ENCODE data around the gene LRPPRC. TPM values are rescaled to one million over a fixed set of nuclear protein-coding genes. Genes with fewer than 3 reads are reported as not detected.

Gene LRPPRC
- total RNA-seq, 1 experiment from 2014 or later, result 79.8 TPM

DNA sequence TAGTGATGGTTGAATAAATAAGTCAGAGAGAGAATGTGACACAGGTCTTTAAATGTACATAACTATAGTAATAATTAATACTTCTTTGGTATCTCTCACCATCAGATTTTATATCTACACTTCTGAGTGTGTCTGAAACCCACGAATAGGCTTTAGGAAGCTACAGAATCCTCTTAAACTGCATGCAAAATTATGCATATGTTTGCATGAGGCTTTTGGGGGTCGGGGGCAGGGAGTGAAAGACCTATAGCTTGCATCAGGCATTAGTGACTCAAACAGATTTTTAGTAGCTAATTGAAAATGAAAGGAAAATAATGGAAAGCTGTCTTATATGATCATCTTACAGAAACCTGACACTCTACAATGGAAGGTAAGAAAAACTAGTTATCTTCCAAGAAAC, 14.9 kb downstream of the LRPPRC start:
- no peak for DNase-seq (ENCODE audit: low spot score)

DNA sequence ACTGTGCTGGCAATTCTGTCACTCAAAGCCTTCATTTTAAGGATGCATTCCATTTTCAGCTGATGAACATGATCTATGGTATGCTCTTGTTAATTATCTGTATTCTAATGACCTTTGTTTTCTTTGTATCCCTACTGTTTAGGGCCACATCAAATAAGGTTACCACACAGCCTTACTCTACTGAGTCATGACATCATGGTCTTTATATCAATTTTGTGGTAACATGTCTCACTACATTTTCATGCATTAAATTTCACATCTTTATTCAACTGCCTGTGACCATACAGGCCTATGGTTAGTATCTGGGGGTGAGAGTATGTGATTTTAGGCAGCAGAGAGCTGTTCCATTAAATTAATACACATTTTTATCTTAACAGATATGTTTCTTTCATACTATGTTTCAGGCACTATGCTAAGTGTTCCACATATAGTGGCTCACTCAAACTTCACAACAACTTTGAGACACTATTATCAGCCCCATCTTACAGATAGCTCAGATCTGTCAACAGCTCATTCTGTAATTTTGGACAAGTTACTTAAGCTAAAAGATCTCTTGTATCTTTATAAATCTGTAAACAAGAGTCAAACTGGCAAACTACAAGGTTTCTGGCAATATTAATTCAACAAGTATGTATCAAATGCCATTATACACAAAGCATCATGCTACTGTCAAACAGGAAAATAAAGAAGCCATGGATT, 18.0 kb downstream of the LRPPRC start:
- no peak for DNase-seq (ENCODE audit: low spot score)

DNA sequence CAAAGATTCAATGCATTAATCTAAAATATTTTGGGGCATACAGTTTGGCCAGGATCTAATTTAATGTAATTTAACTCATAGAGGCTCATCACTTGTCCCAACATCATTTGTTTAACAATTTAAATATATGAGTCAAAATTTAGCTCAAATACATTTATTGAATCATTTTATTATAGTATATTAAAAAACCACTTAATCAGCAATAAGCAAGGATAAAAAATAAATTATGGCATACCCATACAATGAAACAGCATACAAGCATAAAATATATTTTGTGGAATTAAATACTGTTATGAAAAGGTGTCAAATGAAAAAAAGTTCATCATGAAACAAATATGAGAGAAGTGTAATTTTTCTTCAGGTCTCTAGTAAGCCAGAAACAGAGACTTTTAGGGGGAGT, 34.9 kb downstream of the LRPPRC start:
- no peak for DNase-seq (ENCODE audit: low spot score)

DNA sequence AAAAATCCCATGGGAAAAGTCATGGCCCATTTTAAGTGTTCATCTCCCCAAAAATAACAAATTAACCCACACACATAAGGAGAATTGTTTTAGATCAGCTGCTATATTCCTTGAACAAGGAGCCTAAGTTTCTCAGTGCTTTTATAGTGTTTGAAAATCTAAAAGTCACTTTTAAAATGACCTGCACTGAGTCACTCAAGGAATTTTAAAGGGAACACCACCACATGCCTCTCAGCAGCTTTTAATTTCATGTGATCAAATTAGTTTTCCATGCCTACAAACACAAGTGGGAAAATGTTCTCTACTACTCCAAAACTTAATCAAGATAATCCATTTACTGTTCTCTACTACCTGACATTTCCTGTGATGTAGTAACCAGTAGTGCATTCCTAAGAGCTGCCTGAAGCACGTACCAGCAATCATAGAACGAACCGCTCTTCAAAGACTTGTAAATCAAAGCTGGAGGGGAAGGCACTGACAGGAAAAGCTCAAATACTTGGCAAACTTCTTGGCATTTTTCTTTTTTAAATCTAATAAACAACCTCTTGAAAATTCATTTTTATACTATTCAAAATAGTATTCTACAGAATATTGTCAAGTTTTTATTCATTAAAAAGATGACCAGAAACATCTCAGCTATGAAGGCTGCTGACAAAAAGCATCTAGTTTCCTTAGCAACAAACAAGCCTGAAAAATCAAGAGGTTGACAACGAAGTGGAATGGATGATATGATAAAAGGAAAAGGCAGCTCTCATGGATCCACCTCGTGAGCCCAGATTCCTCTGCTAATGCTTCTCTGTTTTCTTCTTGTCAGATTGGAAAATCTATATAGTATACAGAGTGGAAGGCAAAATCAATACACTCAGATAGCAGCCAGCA, 37.2 kb downstream of the LRPPRC start:
- no peak for DNase-seq (ENCODE audit: low spot score)

DNA sequence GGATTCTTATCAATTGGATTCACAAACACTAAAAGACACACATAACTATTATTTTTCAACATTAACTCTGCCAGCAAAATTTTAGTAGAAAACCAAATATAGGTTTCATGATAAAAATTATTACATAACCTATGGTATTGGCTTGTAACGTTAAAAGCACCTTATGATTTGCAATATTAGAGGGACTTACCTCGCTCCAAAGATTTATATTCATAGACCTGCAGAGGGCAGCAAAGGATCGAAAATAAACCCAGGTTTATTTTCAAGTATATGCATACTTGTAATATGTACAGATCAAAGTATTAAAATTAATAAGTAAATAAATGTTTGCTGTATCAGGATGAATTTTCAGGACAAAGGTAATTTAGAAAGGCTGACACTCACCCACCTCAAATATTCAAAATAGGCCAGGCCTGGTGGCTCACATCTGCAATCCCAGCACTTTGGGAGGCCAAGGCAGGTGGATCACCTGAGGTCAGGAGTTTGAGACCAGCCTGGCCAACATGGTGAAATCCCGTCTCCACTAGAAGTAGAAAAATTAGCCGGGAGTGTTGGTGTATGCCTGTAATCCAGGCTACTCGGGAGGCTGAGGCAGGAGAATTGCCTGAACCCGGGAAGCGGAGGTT, 45.3 kb downstream of the LRPPRC start:
- DNase-seq (ENCODE audit: low spot score), result peak; percentile 37

DNA sequence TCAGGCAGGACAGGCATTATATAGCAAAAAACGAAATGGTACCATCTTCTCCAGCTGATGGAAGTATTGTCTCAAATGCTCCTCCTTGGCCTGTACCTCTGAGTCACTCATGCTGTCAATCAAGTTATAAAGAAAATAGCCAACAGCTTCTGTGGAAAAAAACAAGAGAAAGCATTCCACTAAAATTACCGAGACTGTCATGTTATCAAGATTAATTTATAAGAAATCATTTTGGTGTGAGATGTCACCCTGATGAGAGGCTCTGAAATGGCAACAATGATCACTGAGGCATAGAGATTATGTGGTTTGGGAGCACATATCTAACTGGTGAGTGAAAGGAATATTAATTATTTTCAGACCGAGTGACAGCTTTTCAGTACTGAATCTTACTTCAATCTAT, 47.4 kb downstream of the LRPPRC start:
- no peak for DNase-seq (ENCODE audit: low spot score)

DNA sequence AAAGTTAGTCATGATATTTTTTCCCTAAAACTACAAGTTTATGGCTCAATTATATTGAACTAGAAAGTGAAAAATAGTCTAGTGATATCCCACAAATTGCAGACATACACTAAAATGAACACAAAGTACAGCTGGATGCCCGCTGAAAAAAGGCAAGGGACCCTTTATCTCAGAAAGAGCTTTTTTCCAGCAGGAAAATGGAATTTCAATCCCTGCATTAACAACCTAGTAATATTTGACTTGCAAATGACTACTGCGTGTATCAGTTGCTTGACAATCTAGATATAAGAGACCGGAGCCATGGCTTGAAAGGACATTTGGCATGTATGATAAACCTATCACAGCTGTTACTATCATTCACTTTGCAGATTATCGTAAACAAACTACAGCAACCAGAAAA, 49.1 kb downstream of the LRPPRC start:
- DNase-seq (ENCODE audit: low spot score), result no peak

DNA sequence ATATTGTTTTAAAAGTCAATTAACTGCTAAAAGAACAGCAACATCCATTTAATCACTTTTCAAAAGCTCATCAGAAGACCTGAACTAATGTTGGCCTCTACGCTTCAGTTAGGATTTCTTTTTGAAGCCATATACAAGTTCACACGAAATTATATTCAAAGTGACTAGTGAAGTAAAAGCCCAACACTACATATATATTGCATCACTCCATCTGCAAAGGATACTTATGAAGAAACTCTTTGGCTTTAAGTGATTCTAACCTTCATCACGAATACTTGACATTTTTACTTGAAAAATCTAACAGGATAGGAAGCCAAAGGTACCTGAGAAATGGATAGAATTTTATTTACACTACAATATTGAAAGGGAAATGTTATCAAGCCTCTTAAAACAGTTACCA, 50.4 kb downstream of the LRPPRC start:
- no peak for DNase-seq (ENCODE audit: low spot score)

DNA sequence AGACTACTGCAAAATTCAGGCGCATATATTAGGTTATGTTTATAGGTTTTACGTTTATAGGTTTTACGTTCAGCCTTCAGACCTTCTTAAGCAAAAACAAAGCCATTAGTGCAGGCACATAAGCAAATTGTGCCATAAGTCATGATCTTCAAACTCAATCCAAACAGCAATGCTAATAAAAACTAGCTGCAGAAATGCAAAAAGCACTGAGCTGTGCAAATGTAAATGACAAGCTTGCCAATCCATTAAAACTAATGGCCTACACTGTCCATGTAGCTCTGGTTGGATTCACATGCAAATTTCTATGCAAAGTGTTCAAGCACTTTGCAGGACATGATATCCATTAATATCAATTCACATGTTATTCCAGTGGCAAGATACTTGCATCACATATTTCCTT, 50.9 kb downstream of the LRPPRC start:
- no peak for DNase-seq (ENCODE audit: low spot score)

DNA sequence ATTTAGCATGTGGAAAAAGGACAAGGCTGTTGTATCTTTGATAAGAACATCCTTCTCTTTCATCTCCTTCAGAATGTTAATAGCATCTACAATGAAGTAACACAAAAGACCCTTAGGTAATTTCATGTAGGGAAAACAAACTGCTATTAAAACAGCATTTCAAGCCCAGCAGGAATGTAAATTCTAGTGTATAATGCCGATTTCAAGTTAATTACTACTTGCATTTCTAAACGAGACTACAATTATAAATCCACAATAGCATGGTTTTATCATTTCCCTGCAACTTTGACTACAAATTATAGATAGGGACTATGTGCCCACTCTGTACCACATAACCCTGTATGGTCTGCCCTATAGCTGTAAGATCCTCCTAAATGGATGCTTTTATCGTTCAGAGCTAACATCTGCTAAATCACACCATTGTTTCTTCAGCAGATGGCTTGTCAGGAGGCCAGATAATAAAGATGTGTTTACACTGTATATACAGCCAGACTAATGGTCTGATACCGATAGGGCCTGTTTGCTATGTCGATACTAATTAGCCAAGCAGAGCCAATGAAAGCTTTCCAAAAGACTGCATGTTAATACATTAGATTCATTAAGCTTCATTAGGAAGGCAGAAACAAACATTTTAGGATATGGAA, 51.9 kb downstream of the LRPPRC start:
- no peak for DNase-seq (ENCODE audit: low spot score)

DNA sequence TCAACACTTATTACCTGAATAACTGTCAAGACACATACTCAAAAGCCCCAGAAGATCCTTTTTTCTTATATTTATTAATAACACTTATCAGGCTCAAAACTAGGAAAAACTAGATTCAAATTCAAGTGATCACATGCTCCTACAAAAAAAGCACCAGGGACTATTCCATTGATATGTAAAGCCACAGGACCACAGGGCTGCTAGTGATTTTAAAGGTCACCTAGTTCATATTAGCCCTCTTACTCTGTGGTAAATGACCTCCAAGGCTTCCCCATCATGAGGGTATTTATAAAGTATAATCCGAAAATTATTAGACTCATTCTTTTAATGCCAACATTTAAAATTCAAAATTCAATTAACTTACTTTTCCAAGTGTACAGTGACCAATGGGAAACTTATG, 52.5 kb downstream of the LRPPRC start:
- DNase-seq (ENCODE audit: low spot score), result no peak

DNA sequence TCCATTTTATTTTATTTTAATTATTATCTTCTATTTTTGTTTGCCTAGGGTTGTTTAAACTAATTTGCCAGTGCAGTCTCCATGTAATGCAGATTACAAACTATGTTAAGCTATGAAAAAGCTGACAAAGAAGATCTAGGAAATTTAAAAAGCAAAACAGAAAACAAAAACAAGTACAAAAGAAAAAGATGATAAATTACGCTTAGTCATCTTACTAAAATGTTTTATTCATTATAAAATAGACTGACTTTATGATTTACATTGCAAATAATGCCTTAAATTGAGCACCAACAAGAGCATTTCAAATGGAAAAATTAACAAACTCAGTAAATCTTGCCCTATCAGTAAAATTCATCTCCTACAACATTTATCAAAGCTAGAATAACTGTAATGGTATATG, 52.9 kb downstream of the LRPPRC start:
- no peak for DNase-seq (ENCODE audit: low spot score)

DNA sequence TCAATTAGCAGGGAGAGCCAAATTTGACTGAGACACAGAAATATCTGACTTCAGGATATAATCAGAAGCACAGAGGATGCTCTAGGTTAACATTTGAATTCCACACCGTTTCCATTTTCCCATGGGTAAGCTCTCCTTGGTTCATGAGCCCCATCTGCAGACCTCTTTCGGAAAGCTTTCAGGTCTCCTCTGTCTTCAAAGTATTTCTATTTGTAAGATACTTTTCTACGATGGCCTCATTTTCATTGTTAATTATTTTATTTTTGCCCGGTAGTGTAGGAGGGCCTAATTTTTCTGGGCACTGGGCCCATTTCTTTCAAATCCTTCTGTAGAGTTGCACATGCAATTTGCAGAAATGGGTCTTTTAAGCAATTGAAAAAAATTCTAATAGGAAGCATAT, 53.8 kb downstream of the LRPPRC start:
- DNase-seq (ENCODE audit: low spot score), result no peak

DNA sequence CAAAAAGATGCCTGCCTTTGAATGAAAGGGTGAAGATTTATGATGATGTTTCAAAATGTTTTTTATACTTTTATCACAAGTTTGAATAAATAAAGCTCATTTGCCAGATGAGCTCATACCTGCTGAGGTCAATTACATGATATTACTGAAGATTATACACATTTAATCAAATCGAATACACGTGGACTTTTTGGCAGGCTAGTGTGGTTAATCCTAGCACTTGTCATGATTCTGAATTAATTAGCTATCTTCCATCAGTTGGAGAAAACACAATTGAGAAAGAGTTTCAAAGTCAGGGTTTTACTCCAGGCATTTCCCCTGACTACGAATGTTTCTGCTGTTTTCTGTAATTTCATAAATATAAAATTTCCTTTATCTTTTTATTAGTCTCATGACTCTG, 54.4 kb downstream of the LRPPRC start:
- DNase-seq (ENCODE audit: low spot score), result no peak

DNA sequence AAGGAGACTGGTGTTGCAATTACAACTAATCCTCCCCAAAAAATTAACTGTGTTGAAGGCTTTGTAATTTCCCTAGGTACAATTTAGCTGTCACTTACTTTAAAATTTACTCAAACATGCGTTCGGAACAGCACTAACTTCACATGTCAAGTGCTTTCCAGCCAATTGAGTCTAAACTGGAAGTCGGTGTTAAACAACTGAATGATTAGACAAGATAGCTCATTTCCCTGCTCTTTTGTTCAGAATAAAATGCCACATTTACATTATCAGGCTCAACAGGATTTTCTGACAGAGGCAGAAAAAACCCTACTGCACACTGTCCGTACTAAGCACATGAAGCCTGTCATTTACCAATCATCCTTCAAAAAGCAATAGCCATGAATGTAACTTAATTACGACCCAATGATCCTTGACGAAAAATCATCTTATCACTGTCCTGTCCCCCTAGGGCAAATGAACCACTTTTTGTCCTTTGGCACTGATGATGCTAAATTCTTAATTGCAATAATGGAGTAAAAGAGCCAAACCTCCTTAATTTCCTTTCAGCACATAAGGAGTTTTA, 56.0 kb downstream of the LRPPRC start:
- DNase-seq (ENCODE audit: low spot score), result no peak

DNA sequence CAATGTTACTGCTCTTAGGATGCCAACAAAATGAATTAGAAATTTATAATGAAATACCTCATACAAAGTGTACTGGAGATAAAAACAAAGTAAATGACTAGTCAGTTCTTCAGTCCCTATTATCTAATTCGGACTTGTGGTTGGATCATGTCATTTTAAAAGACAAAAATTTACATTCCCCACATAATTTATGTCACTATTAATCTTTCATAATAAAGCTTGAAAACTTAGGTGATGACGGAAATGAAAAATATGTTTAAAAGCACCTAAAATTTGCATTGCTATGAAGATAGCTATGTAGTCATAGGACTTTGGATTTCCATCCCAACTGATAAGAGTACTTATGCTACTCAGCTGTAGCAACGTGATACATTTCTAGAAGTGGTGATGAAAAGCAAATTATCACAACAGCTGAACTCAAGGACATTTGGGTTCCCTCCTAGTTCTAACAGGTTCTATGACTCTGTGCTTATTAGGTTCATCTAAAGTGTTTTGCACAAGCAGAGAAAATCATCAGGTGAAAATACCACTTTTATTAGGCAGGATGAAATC, 58.4 kb downstream of the LRPPRC start:
- no peak for DNase-seq (ENCODE audit: low spot score)

DNA sequence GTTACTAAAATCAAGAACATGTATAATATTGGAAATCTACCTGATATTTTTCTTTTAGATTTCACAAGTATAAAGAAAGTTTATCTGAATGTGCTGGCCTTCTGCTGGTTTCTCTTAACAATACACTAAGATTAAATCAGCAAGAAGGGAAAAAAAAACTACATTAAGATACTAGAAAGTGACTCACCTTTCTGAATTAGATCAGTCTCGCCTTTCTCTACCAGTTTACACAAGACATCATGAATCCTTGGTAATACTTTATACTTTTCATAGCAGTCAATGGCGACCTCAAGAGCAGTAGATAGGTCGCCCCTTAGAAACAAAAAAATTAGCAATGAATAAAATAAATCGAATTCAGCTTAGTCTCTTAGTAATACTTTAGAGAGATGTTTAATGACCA, 61.2 kb downstream of the LRPPRC start:
- DNase-seq (ENCODE audit: low spot score), result peak; percentile 4

DNA sequence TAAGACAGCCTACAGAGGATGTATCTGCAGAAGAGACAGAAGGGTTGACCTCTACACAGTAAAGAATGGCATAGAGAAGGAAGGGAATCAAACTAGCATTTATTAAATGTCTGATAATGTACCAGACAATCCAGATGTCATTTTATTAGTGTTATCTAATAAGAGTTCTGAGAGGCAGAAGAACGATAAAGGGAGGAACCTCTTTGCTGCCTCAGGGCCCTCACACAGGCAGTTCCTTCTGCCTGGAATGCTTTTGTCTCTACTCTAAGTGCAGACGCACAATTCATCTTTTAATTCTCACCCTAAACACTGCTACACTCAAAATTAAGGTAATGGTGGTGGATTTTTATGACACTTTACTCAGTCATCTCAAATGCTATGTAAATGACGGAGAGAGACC, 64.5 kb downstream of the LRPPRC start:
- DNase-seq (ENCODE audit: low spot score), result no peak

DNA sequence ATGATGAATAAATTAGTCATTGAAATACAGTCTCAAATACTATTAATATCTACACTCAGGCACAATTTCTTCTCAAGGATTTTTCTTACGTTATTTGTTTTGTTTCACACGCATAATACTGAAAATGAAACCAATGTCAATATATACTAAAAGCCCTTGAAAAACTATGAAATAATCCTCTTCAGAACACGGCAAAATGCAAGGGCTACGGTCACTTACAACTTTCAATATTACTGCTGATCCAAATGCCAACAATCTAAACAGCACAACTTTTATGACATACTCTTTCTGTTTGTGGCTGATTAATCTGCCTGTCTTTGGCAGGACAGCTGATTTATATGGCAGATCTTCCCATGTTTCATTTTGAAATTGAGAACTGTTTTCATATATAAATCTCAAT, 68.3 kb downstream of the LRPPRC start:
- DNase-seq (ENCODE audit: low spot score), result no peak

DNA sequence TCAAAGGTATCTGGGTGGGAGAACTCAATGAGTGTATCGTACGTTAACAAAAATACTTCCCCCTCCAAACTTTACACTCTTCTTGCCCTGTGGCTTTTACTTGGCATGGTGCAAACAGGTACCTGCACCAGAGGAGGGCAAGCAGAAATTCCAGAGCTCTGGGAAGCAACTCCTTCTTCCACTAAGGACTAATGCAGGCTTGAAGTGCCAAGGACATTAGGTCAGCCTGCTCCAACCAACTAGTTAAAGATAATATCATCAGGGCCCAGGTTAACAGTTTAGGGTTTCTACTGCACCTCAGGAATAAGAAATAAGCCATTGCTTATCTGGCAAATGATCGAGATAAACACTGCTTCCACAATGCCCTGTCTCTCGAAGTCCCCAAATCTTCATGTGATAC, 70.4 kb downstream of the LRPPRC start:
- DNase-seq (ENCODE audit: low spot score), result no peak

DNA sequence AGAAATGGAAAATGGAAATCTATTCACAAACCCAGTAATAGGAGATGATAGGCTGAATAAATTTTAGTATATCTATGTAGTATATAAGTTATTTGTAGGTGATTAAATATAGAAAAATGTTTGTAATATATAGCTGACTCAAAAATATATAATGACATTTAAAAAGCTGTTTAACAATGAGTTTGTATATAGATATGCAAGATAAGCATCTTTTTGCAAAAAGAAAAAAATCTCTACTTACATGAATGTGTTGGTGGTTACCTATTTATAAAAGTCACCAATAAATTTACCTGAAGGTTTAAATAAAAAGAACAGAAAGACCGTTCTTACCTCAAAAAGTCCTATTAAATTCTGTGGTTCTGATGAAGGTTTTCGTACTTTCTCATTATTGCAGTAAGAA, 71.3 kb downstream of the LRPPRC start:
- no peak for DNase-seq (ENCODE audit: low spot score)
